ENCODE data around the gene VDR.

VDR gene

GRCh38 chr12:47799357-47799955, 105.3 kb downstream of the VDR start:
- Histone ChIP-seq H3K9ac (ENCODE audit: insufficient read length) (no peak overlapping the region), H3K4me3 (no peak overlapping the region), H3K36me3 (ENCODE audit: insufficient read depth, low read length) (no peaks in the 10 kb centered on the region), H3K27ac (no peak overlapping the region), H3K9me3 (ENCODE audit: low read depth, low read length) (no peaks in the 10 kb centered on the region)
- no peak for DNase-seq (ENCODE audit: low read depth, low spot score)
- TF ChIP-seq POLR2AphosphoS5 (IDR thresholded peaks at IDR 0.05; ENCODE audit: borderline replicate concordance, low read depth, low read length): no peak
- TF ChIP-seq EZH2 (IDR thresholded peaks at IDR 0.05): no peak
- no peak for TF ChIP-seq FOXP2 (optimal IDR thresholded peaks at IDR 0.05; ENCODE audit: control extremely low read depth, extremely low read length, insufficient read depth)

GRCh38 chr12:47798382-47798948, 106.3 kb downstream of the VDR start:
- TF ChIP-seq EZH2 (IDR thresholded peaks at IDR 0.05): no peak
- no peaks in the 10 kb centered on the region for H3K36me3 ChIP-seq (ENCODE audit: insufficient read depth, low read length)
- DNase-seq (ENCODE audit: low read depth, low spot score): no peak
- H3K9ac ChIP-seq (ENCODE audit: insufficient read length): no peak overlapping the region
- no peaks in the 10 kb centered on the region for H3K9me3 ChIP-seq (ENCODE audit: low read depth, low read length)
- H3K27ac ChIP-seq: no peak overlapping the region
- no peak overlapping the region for H3K4me3 ChIP-seq

GRCh38 chr12:47797441-47797840, 107.4 kb downstream of the VDR start:
- H3K27ac ChIP-seq: no peak overlapping the region

GRCh38 chr12:47795814-47796411, 108.9 kb downstream of the VDR start:
- Histone ChIP-seq H3K9ac (ENCODE audit: insufficient read length) (no peak overlapping the region), H3K9me3 (ENCODE audit: low read depth, low read length) (no peaks in the 10 kb centered on the region), H3K36me3 (ENCODE audit: insufficient read depth, low read length) (no peaks in the 10 kb centered on the region; the same call in 1 of the 2 replicates), H3K4me3 (no peak overlapping the region), H3K27ac (no peak overlapping the region)
- TF ChIP-seq FOXP2 (optimal IDR thresholded peaks at IDR 0.05; ENCODE audit: control extremely low read depth, extremely low read length, insufficient read depth) (no peak), EZH2 (IDR thresholded peaks at IDR 0.05) (no peak), POLR2AphosphoS5 (IDR thresholded peaks at IDR 0.05; ENCODE audit: borderline replicate concordance, low read depth, low read length) (no peak)
- DNase-seq (ENCODE audit: low read depth, low spot score): no peak

More at GRCh38 chr12:47797441-47797840, 107.4 kb downstream of the VDR start:
- H3K4me3 ChIP-seq: no peak overlapping the region
- no peak for DNase-seq (ENCODE audit: low read depth, low spot score)
- TF ChIP-seq FOXP2 (optimal IDR thresholded peaks at IDR 0.05; ENCODE audit: control extremely low read depth, extremely low read length, insufficient read depth) (no peak), POLR2AphosphoS5 (IDR thresholded peaks at IDR 0.05; ENCODE audit: borderline replicate concordance, low read depth, low read length) (no peak), EZH2 (IDR thresholded peaks at IDR 0.05) (no peak)
- no peaks in the 10 kb centered on the region for H3K36me3 ChIP-seq (ENCODE audit: insufficient read depth, low read length)
- no peaks in the 10 kb centered on the region for H3K9me3 ChIP-seq (ENCODE audit: low read depth, low read length)
- H3K9ac ChIP-seq (ENCODE audit: insufficient read length): no peak overlapping the region

- no peak overlapping the region for H3K27ac ChIP-seq
- H3K9ac ChIP-seq (ENCODE audit: insufficient read length): no peak overlapping the region
- no peak for DNase-seq (ENCODE audit: low read depth, low spot score)
- H3K9me3 ChIP-seq (ENCODE audit: low read depth, low read length): no peaks in the 10 kb centered on the region
- H3K4me3 ChIP-seq: no peak overlapping the region
- no peaks in the 10 kb centered on the region; the same call in 1 of the 2 replicates for H3K36me3 ChIP-seq (ENCODE audit: insufficient read depth, low read length)
- TF ChIP-seq EZH2 (IDR thresholded peaks at IDR 0.05) (no peak), FOXP2 (optimal IDR thresholded peaks at IDR 0.05; ENCODE audit: control extremely low read depth, extremely low read length, insufficient read depth) (no peak), POLR2AphosphoS5 (IDR thresholded peaks at IDR 0.05; ENCODE audit: borderline replicate concordance, low read depth, low read length) (no peak)
Observed at GRCh38 chr12:47795121-47795813, 109.5 kb downstream of the VDR start.

- Histone ChIP-seq H3K4me3 (no peak overlapping the region), H3K27ac (no peak overlapping the region), H3K9me3 (ENCODE audit: low read depth, low read length) (no peaks in the 10 kb centered on the region), H3K9ac (ENCODE audit: insufficient read length) (no peak overlapping the region), H3K36me3 (ENCODE audit: insufficient read depth, low read length) (peaks cover under 1% of the 10 kb centered on the region; the same call in 1 of the 2 replicates)
- DNase-seq (ENCODE audit: low read depth, low spot score): no peak
- TF ChIP-seq POLR2AphosphoS5 (IDR thresholded peaks at IDR 0.05; ENCODE audit: borderline replicate concordance, low read depth, low read length) (no peak), FOXP2 (optimal IDR thresholded peaks at IDR 0.05; ENCODE audit: control extremely low read depth, extremely low read length, insufficient read depth) (no peak), EZH2 (IDR thresholded peaks at IDR 0.05) (no peak)
Observed at GRCh38 chr12:47794679-47795078, 110.1 kb downstream of the VDR start.

GRCh38 chr12:47793015-47793681, 111.6 kb downstream of the VDR start:
- H3K4me3 ChIP-seq: no peak overlapping the region
- no peaks in the 10 kb centered on the region for H3K9me3 ChIP-seq (ENCODE audit: low read depth, low read length)
- H3K36me3 ChIP-seq (ENCODE audit: insufficient read depth, low read length): peaks cover 11% of the 10 kb centered on the region; the same call in 1 of the 2 replicates
- 0 out of 2 replicates have a peak overlapping the region, but pooled peaks have one; percentile 36 for H3K27ac ChIP-seq
- TF ChIP-seq POLR2AphosphoS5 (IDR thresholded peaks at IDR 0.05; ENCODE audit: borderline replicate concordance, low read depth, low read length) (no peak), EZH2 (IDR thresholded peaks at IDR 0.05) (no peak), FOXP2 (optimal IDR thresholded peaks at IDR 0.05; ENCODE audit: control extremely low read depth, extremely low read length, insufficient read depth) (no peak)
- H3K9ac ChIP-seq (ENCODE audit: insufficient read length): no peak overlapping the region
- no peak for DNase-seq (ENCODE audit: low read depth, low spot score)

GRCh38 chr12:47791874-47792273, 112.9 kb downstream of the VDR start:
- no peak for DNase-seq (ENCODE audit: low read depth, low spot score)
- no peak overlapping the region for H3K9ac ChIP-seq (ENCODE audit: insufficient read length)
- H3K4me3 ChIP-seq: no peak overlapping the region
- no peaks in the 10 kb centered on the region for H3K9me3 ChIP-seq (ENCODE audit: low read depth, low read length)
- no peak for TF ChIP-seq EZH2 (IDR thresholded peaks at IDR 0.05)
- no peak for TF ChIP-seq FOXP2 (optimal IDR thresholded peaks at IDR 0.05; ENCODE audit: control extremely low read depth, extremely low read length, insufficient read depth)
- no peak for TF ChIP-seq POLR2AphosphoS5 (IDR thresholded peaks at IDR 0.05; ENCODE audit: borderline replicate concordance, low read depth, low read length)
- H3K36me3 ChIP-seq (ENCODE audit: insufficient read depth, low read length): peaks cover 17% of the 10 kb centered on the region; the same call in 1 of the 2 replicates
- H3K27ac ChIP-seq: no peak overlapping the region
